HCT116 (cell line): ENCODE data around the gene CCL21.

Experiments used
- EGR1 ChIP-seq: IDR thresholded peaks from 2 replicates; pipeline ENCODE4 v1.6.1; 2012; ENCODE audit warnings: low read depth
- ELF1 ChIP-seq: IDR thresholded peaks from 2 replicates; pipeline ENCODE4 v1.6.1; 2012; ENCODE audit warnings: low read depth, borderline replicate concordance
- EZH2 ChIP-seq: fragments of 200-600 bp; sonication (generic); IDR thresholded peaks from 2 replicates; pipeline ENCODE4 v1.6.1; 2017; ENCODE audit warnings: antibody characterized with exemption, mixed run types
- MAX ChIP-seq: IDR thresholded peaks from 2 replicates; pipeline ENCODE4 v1.6.1; 2012
- POLR2A ChIP-seq: IDR thresholded peaks from 2 replicates; pipeline ENCODE4 v1.7.0; 2011; ENCODE audit warnings: borderline replicate concordance; ENCODE audit not compliant: insufficient read depth, insufficient read length; ENCODE audit errors: extremely low read depth
- POLR2AphosphoS5 ChIP-seq: IDR thresholded peaks from 2 replicates; pipeline ENCODE4 v1.6.1; 2011; ENCODE audit warnings: mild to moderate bottlenecking, low read depth, low read length, moderate library complexity
- SRF ChIP-seq: IDR thresholded peaks from 2 replicates; pipeline ENCODE4 v1.6.1; 2012; ENCODE audit warnings: low read depth
- ZNF274 ChIP-seq: fragments of 200-500 bp; sonication (Bioruptor generic); IDR thresholded peaks from 2 replicates; pipeline ENCODE4 v1.6.1; 2014; ENCODE audit warnings: mild to moderate bottlenecking, low read depth, low read length, inconsistent platforms
- TF ChIP-seq, protein P1 (sequence below), 3 experiments: fragments of 200-600 bp in 1 of 3; sonication (generic) in 1 of 3; IDR thresholded peaks in 2 of 3; conservative IDR thresholded peaks in 1 of 3; 2 replicates each; pipeline ENCODE4 v1.5.1; 2012 to 2017; ENCODE audit warnings: low read depth in 2 of 3, low read length in 2 of 3, antibody characterized with exemption in 1 of 3, borderline replicate concordance in 1 of 3, control low read depth in 1 of 3, mild to moderate bottlenecking in 1 of 3, mixed read lengths in 1 of 3, mixed run types in 1 of 3, moderate library complexity in 1 of 3; ENCODE audit not compliant: insufficient read depth in 1 of 3

DNA sequence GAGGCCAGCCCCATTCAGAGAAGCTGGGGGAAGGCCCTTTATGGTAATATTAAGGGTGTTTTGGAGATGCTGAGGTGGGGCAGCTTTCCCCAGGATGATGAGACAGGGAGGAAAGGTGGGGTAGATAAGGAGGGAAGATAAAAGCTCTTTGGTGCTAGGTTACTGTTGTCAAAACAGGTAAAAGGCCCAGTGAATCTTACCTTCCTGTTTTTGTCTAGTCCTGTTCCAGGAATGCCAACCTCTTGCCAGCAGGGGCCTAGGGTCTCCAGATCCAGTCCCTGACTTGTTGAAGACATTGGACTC, 46.7 kb downstream of the CCL21 start:
- TF ChIP-seq, protein P1, sequence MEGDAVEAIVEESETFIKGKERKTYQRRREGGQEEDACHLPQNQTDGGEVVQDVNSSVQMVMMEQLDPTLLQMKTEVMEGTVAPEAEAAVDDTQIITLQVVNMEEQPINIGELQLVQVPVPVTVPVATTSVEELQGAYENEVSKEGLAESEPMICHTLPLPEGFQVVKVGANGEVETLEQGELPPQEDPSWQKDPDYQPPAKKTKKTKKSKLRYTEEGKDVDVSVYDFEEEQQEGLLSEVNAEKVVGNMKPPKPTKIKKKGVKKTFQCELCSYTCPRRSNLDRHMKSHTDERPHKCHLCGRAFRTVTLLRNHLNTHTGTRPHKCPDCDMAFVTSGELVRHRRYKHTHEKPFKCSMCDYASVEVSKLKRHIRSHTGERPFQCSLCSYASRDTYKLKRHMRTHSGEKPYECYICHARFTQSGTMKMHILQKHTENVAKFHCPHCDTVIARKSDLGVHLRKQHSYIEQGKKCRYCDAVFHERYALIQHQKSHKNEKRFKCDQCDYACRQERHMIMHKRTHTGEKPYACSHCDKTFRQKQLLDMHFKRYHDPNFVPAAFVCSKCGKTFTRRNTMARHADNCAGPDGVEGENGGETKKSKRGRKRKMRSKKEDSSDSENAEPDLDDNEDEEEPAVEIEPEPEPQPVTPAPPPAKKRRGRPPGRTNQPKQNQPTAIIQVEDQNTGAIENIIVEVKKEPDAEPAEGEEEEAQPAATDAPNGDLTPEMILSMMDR (IDR thresholded peaks at IDR 0.05 in 2 of 3, conservative IDR thresholded peaks at IDR 0.05 in 1 of 3; ENCODE audit: borderline replicate concordance in 1 of 3, insufficient read depth in 1 of 3, low read depth in 2 of 3, low read length in 2 of 3) = no peak
- TF ChIP-seq EZH2 (no peak), POLR2AphosphoS5 (no peak), POLR2A (no peak), SRF (no peak), EGR1 (no peak), ZNF274 (no peak), ELF1 (no peak), MAX (no peak)
